ES-I3 (cell line): ENCODE measurements around the gene GTF2A1.

Experiments
- H3K36me3 ChIP-seq: 2 replicates; pipeline ENCODE4 v1.6.1; 2013; ENCODE audit warnings: mild to moderate bottlenecking, low read length, control low read depth, moderate library complexity; ENCODE audit not compliant: insufficient read depth
- H3K4me1 ChIP-seq: 2 replicates; pipeline ENCODE4 v1.6.1; 2013; ENCODE audit warnings: mild to moderate bottlenecking, control low read depth, low read length; ENCODE audit not compliant: insufficient read depth
- H3K9ac ChIP-seq: 2 replicates; pipeline ENCODE4 v1.6.1; 2013; ENCODE audit warnings: low read depth, mild to moderate bottlenecking, low read length, moderate library complexity
- H3K9me3 ChIP-seq: 2 replicates; pipeline ENCODE4 v1.6.1; 2013; ENCODE audit warnings: mild to moderate bottlenecking, low read length, moderate library complexity; ENCODE audit not compliant: control insufficient read depth, insufficient read depth

Gene GTF2A1

DNA sequence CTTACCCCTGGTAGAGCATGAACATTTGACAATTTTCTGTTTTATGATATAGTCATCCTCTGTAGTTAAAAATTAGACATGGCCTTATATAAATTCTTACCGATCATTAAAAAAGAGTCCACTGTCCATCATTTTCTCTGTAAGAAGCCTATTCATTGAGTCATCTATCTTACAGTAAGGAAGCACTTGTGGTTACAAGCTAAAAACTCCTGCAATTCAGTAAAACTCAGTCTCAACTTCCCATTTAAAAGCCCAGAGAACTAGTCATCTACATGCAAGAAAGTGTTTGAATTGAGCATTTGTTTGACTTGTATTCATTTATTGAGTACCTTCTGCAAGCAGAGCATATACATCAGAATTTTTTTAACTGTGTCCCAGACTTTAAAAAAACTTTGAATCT is 63.3 kb downstream of the GTF2A1 start:
- Histone ChIP-seq H3K9ac (no peak overlapping the region), H3K4me1 (no peaks in the 10 kb centered on the region), H3K36me3 (no peaks in the 10 kb centered on the region), H3K9me3 (no peaks in the 10 kb centered on the region)

DNA sequence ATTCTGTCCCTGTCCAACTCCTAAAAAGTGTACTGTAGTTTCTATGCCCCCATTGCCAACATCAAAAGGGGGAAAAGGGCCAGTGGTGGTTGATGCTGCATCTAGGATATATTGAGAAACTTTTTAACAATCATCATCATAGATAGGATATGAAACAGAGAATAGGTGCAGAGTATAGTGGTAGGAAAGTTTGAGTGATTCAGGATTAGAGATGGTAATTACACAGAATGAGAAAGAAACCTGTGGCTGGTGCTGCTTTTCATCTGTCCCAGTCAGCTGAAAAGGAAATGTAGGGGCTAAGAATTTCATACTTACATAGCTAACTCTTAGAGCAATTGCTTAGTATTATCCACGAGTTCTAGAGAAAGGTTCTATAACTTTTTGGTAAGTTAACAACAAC is 67.6 kb downstream of the GTF2A1 start:
- no peaks in the 10 kb centered on the region for H3K9me3 ChIP-seq
- H3K36me3 ChIP-seq = no peaks in the 10 kb centered on the region
- no peak overlapping the region for H3K9ac ChIP-seq
- H3K4me1 ChIP-seq = no peaks in the 10 kb centered on the region

- Histone ChIP-seq H3K9me3 (no peaks in the 10 kb centered on the region), H3K9ac (no peak overlapping the region), H3K4me1 (no peaks in the 10 kb centered on the region), H3K36me3 (no peaks in the 10 kb centered on the region)
Observed at GRCh38 chr14:81148635-81149034, 72.1 kb downstream of the GTF2A1 start.

DNA sequence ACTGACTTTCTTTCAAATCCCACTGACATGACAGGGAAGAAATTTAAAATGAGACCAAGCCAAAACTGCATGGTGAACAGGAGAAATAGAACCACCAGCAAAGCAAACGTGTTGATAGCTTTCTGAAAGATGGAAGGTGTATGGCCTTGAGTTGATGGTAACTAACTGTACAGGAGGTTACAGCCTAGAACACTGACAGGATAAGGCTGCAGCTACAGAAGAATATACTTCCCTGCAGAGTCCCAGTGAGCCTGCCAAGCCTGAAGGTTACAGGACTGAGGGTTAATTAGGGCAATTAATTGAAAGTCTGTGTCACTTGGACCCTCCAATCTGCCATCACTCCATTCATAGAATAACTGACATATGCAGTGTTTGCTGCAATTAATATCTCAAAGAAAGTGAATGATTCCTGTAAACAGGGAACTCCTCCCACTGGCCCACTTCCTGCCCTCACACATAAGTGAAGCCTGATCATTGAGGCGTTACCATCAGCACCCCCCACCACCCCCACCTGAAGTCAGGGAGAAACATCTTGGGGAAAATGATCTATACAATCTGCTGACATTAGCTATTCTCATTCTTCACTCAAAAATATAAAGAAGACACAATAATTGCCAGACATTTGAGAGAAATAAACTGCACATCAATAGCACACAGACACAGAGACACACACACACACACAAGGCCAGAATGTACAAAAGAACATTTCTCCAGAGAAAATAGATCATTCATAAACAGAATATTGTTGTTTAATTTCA is 73.4 kb downstream of the GTF2A1 start:
- Histone ChIP-seq H3K9me3 (no peaks in the 10 kb centered on the region), H3K36me3 (no peaks in the 10 kb centered on the region), H3K4me1 (no peaks in the 10 kb centered on the region), H3K9ac (no peak overlapping the region)

DNA sequence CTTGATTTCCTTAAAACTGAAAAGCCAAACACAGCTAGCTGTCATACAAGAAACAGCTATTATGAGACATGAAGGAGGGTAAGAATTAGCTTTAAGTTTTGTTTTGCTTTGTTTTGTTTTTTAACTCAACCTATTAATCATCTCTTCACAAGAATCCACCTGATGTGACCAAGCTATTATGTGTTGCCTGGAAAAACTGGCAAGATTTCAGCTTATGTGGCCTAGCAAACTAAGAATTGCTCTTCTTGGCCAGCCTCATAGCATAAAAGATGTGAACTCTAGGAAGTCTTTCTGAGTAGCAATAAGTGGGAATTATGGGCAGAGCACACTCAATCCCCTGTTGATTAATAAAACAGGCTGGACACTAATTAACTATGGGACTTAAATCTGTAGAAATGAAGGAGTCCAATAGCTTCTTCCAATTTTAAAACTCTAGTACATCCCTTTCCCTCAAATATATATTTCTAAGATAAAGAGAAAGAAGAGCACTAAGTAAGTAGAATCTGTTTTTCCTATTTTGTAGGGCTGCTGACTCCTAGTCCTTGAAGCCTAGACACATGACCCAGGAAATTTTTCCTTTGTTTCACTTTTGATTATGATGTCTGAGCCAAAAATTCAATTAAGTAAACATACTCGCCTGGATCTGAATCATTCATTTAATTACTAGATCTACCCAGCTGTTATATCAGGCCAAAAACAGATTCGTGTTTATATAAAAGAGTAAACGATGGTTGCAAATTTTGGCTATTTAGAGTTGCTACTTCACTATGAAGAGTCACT is 75.7 kb downstream of the GTF2A1 start:
- Histone ChIP-seq H3K36me3 (no peaks in the 10 kb centered on the region), H3K9me3 (no peaks in the 10 kb centered on the region), H3K9ac (no peak overlapping the region), H3K4me1 (no peaks in the 10 kb centered on the region)

DNA sequence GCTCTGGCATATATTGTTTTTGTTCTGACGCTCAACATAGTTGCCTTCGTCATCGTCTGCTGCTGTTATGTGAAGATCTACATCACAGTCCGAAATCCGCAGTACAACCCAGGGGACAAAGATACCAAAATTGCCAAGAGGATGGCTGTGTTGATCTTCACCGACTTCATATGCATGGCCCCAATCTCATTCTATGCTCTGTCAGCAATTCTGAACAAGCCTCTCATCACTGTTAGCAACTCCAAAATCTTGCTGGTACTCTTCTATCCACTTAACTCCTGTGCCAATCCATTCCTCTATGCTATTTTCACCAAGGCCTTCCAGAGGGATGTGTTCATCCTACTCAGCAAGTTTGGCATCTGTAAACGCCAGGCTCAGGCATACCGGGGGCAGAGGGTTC is 77.0 kb downstream of the GTF2A1 start:
- H3K9ac ChIP-seq = no peak overlapping the region
- H3K4me1 ChIP-seq = no peaks in the 10 kb centered on the region
- no peaks in the 10 kb centered on the region for H3K9me3 ChIP-seq
- no peaks in the 10 kb centered on the region for H3K36me3 ChIP-seq

- Histone ChIP-seq H3K9ac (no peak overlapping the region), H3K36me3 (no peaks in the 10 kb centered on the region), H3K9me3 (no peaks in the 10 kb centered on the region), H3K4me1 (no peaks in the 10 kb centered on the region)
Observed at GRCh38 chr14:81141426-81141825, 79.3 kb downstream of the GTF2A1 start.

DNA sequence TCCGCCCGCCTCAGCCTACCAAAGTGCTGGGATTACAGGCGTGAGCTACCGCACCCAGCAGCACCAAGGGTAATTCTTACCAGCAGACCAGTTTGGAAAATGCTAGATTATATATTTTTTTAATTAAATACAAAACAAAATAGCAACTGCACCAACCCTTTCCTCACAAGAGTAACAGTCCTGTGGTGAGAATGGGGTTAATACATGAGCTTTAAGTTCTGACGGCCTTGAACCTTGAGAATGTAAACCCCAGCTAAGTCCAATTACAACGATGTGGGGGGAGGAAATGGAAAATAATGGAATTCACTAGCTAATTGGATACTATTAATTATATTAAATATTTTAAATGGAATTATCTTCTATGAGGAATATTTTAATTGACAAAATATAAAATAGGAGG is 82.3 kb downstream of the GTF2A1 start:
- no peaks in the 10 kb centered on the region for H3K36me3 ChIP-seq
- no peaks in the 10 kb centered on the region for H3K4me1 ChIP-seq
- no peaks in the 10 kb centered on the region for H3K9me3 ChIP-seq
- H3K9ac ChIP-seq = no peak overlapping the region

- Histone ChIP-seq H3K9me3 (no peaks in the 10 kb centered on the region), H3K4me1 (no peaks in the 10 kb centered on the region), H3K9ac (no peak overlapping the region), H3K36me3 (no peaks in the 10 kb centered on the region)
Observed at GRCh38 chr14:81137316-81137715, 83.4 kb downstream of the GTF2A1 start.

GRCh38 chr14:81133400-81133799 is 87.4 kb downstream of the GTF2A1 start:
- H3K36me3 ChIP-seq = no peaks in the 10 kb centered on the region
- no peak overlapping the region for H3K9ac ChIP-seq
- no peaks in the 10 kb centered on the region for H3K4me1 ChIP-seq
- H3K9me3 ChIP-seq = no peaks in the 10 kb centered on the region

- no peaks in the 10 kb centered on the region for H3K36me3 ChIP-seq
- no peaks in the 10 kb centered on the region for H3K9me3 ChIP-seq
- no peak overlapping the region for H3K9ac ChIP-seq
- no peaks in the 10 kb centered on the region for H3K4me1 ChIP-seq
Observed at GRCh38 chr14:81132468-81132867, 88.3 kb downstream of the GTF2A1 start.

GRCh38 chr14:81129242-81129641 is 91.5 kb downstream of the GTF2A1 start:
- no peaks in the 10 kb centered on the region for H3K36me3 ChIP-seq
- H3K4me1 ChIP-seq = no peaks in the 10 kb centered on the region
- no peak overlapping the region for H3K9ac ChIP-seq
- H3K9me3 ChIP-seq = no peaks in the 10 kb centered on the region

DNA sequence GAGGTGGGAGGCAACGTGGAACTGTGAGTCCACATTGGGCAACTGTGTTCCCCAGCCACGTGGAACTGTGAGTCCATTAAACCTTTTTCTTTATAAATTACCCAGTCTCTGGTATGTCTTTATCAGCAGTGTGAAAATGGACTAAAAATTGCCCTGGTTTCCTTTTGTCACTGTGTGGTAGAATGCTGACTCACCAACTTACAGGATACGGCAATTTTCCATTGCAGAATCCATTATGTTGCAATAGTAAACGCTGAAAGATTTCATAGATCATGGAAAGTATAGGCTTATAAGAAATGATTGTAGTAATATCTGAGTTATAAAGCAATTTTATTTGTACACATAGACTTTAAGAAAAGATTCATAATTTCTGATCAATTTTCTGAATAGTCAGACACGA is 93.0 kb downstream of the GTF2A1 start:
- H3K4me1 ChIP-seq = no peaks in the 10 kb centered on the region
- no peaks in the 10 kb centered on the region for H3K9me3 ChIP-seq
- no peak overlapping the region for H3K9ac ChIP-seq
- H3K36me3 ChIP-seq = no peaks in the 10 kb centered on the region

DNA sequence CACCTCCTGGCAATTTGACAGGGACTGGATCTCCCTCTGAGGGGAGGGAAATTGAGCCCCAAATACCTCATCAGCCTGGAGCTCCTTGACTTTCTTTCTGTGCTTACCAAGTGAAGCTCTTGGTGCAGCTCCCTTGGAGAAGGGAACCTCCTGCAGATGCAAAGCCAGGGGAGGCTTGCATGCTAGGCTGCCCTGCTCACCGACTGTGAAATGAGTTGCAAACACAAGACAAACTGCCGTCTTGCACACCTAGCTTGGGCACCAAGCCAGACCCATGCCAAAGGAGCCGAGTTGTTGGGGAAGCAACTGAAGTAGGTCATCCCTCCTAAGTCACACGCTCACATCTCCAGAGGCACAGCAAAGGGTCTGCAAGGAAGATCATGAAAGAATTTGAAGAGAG is 95.2 kb downstream of the GTF2A1 start:
- Histone ChIP-seq H3K9me3 (no peaks in the 10 kb centered on the region), H3K9ac (no peak overlapping the region), H3K36me3 (no peaks in the 10 kb centered on the region), H3K4me1 (no peaks in the 10 kb centered on the region)
